ENCODE data around the gene ACO2. TPM values are rescaled to one million over a fixed set of nuclear protein-coding genes. Genes with fewer than 3 reads are reported as not detected.
A peak's percentile ranks its signal among the peaks of the same experiment; 100 is the strongest.

ACO2 gene
- total and polyA plus RNA-seq, 2 of the 4 experiments (the other 2 are of a cell fraction): 71.3 to 72.9 TPM

GRCh38 chr22:41573677-41574076, 104.8 kb downstream of the ACO2 start:
- H2BK15ac ChIP-seq (ENCODE audit: low read depth, low read length): no peak overlapping the region
- no peaks in the 10 kb centered on the region; the same call in 1 of the 2 replicates for H3K9me1 ChIP-seq (ENCODE audit: insufficient read depth, low read length)
- peaks cover 7% of the 10 kb centered on the region; the same call in 1 of the 2 replicates for H3K4me1 ChIP-seq (ENCODE audit: control insufficient read depth, insufficient read depth, low read length)
- peaks cover 62% of the 10 kb centered on the region for H3K36me3 ChIP-seq (ENCODE audit: control insufficient read depth, insufficient read depth, low read length)
- no peak overlapping the region for H2BK20ac ChIP-seq (ENCODE audit: low read depth, low read length)
- no peak overlapping the region for H2BK120ac ChIP-seq (ENCODE audit: low read depth, low read length)
- no peak overlapping the region for H3K9ac ChIP-seq (ENCODE audit: low read depth, low read length)
- BruUV-seq (replicated peaks): no TSS peak
- H3K27ac ChIP-seq (ENCODE audit: insufficient read depth, low read length): no peak overlapping the region
- H3K9me3 ChIP-seq (ENCODE audit: control insufficient read depth, insufficient read depth, low read length): no peaks in the 10 kb centered on the region
- ATAC-seq (ENCODE audit: low read depth): no peak
- no peak overlapping the region for H3K56ac ChIP-seq (ENCODE audit: extremely low read depth, insufficient read depth, low read length)
- no peak overlapping the region for H2AK5ac ChIP-seq (ENCODE audit: low read depth, low read length)
- TF ChIP-seq, protein P1, sequence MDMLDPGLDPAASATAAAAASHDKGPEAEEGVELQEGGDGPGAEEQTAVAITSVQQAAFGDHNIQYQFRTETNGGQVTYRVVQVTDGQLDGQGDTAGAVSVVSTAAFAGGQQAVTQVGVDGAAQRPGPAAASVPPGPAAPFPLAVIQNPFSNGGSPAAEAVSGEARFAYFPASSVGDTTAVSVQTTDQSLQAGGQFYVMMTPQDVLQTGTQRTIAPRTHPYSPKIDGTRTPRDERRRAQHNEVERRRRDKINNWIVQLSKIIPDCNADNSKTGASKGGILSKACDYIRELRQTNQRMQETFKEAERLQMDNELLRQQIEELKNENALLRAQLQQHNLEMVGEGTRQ (IDR thresholded peaks at IDR 0.05; ENCODE audit: low read depth, low read length): no peak
- no peak for TF ChIP-seq FOS (IDR thresholded peaks at IDR 0.05; ENCODE audit: low read depth, low read length)
- no peak for TF ChIP-seq SMC3 (IDR thresholded peaks at IDR 0.05; ENCODE audit: low read depth, low read length)
- TF ChIP-seq POLR2A (IDR thresholded peaks at IDR 0.05; ENCODE audit: low read depth, low read length): no peak
- no peak for TF ChIP-seq CEBPB (IDR thresholded peaks at IDR 0.05; ENCODE audit: low read depth, low read length)
- no peak for TF ChIP-seq CHD1 (IDR thresholded peaks at IDR 0.05; ENCODE audit: low read depth, low read length)
- TF ChIP-seq, protein P2, sequence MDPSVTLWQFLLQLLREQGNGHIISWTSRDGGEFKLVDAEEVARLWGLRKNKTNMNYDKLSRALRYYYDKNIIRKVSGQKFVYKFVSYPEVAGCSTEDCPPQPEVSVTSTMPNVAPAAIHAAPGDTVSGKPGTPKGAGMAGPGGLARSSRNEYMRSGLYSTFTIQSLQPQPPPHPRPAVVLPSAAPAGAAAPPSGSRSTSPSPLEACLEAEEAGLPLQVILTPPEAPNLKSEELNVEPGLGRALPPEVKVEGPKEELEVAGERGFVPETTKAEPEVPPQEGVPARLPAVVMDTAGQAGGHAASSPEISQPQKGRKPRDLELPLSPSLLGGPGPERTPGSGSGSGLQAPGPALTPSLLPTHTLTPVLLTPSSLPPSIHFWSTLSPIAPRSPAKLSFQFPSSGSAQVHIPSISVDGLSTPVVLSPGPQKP (IDR thresholded peaks at IDR 0.05; ENCODE audit: borderline replicate concordance, low read depth, low read length): no peak
- TF ChIP-seq MAZ (IDR thresholded peaks at IDR 0.05; ENCODE audit: borderline replicate concordance, low read depth, low read length): no peak
- no peak for TF ChIP-seq NFE2L2 (IDR thresholded peaks at IDR 0.05; ENCODE audit: low read depth, low read length)
- TF ChIP-seq, protein P3, sequence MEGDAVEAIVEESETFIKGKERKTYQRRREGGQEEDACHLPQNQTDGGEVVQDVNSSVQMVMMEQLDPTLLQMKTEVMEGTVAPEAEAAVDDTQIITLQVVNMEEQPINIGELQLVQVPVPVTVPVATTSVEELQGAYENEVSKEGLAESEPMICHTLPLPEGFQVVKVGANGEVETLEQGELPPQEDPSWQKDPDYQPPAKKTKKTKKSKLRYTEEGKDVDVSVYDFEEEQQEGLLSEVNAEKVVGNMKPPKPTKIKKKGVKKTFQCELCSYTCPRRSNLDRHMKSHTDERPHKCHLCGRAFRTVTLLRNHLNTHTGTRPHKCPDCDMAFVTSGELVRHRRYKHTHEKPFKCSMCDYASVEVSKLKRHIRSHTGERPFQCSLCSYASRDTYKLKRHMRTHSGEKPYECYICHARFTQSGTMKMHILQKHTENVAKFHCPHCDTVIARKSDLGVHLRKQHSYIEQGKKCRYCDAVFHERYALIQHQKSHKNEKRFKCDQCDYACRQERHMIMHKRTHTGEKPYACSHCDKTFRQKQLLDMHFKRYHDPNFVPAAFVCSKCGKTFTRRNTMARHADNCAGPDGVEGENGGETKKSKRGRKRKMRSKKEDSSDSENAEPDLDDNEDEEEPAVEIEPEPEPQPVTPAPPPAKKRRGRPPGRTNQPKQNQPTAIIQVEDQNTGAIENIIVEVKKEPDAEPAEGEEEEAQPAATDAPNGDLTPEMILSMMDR (conservative IDR thresholded peaks at IDR 0.05; ENCODE audit: low read depth, low read length): no peak
- no peak for TF ChIP-seq BHLHE40 (IDR thresholded peaks at IDR 0.05; ENCODE audit: low read depth, low read length)
- no peak for TF ChIP-seq RAD21 (IDR thresholded peaks at IDR 0.05; ENCODE audit: low read length)
- H2AK9ac ChIP-seq (replicated peaks; ENCODE audit: low read depth, low read length, poor library complexity): peak overlapping the region; percentile 76
- no peak overlapping the region for H3K14ac ChIP-seq (replicated peaks; ENCODE audit: low read depth, low read length)
- dilution Hi-C loops (cut with HindIII; ENCODE audit: low sequenced_read_pairs, unreplicated experiment) (no loop called here), in situ Hi-C loops (cut with MboI; ENCODE audit: low sequenced_read_pairs) (no loop called here), intact Hi-C loops (cut with micrococcal nuclease) (no loop called here)
- H3K79me1 ChIP-seq (ENCODE audit: low read depth in 1 of 2, low read length in 2 of 2): peaks cover 0 to 41% of the 10 kb centered on the region in 2 experiments; a peak in 3 of 4 replicates
- H4K20me1 ChIP-seq (ENCODE audit: insufficient read depth, low read length): no peaks in the 10 kb centered on the region; the same call in none of the 2 replicates
- no peak overlapping the region for H3K4me2 ChIP-seq (ENCODE audit: low read depth, low read length)
- ChIA-PET POLR2A (ENCODE audit: unreplicated experiment) (no interaction called here), CTCF (no interaction called here)
- H2AFZ ChIP-seq (replicated peaks; ENCODE audit: low read length, poor library complexity): peak overlapping the region; percentile 23
- no peak overlapping the region for H3K4ac ChIP-seq (ENCODE audit: low read depth, low read length)
- no peaks in the 10 kb centered on the region for H3K27me3 ChIP-seq (ENCODE audit: control insufficient read depth, insufficient read depth, low read length)
- no peak overlapping the region for H4K8ac ChIP-seq (ENCODE audit: low read depth in 2 of 2, low read length in 2 of 2)
- H3K18ac ChIP-seq (ENCODE audit: low read depth, low read length): no peak overlapping the region
- H3K4me3 ChIP-seq (ENCODE audit: insufficient read depth, low read depth, low read length): no peak overlapping the region
- H2BK5ac ChIP-seq (ENCODE audit: low read depth, low read length, poor library complexity, severe bottlenecking): no peak overlapping the region
- WGBS, 2 experiments (ENCODE audit: extremely low coverage in 2 of 2, insufficient read length in 1 of 2): 100% methylated on average over 5 of the region's 11 CpGs; no CpG with 5 or more reads in 1 of the 2 experiments
- no peak overlapping the region for H4K5ac ChIP-seq (ENCODE audit: low read depth, low read length)
- no peak overlapping the region for H4K91ac ChIP-seq (ENCODE audit: insufficient read depth, low read depth, low read length)
- no peak overlapping the region for H3K23ac ChIP-seq (ENCODE audit: low read depth, low read length)
- no peak for DNase-seq
